Fibroblast of lung (primary cell): ENCODE data around the gene OAF. TPM values are rescaled to one million over a fixed set of nuclear protein-coding genes. Genes with fewer than 3 reads are reported as not detected.

Source experiments
- DNase-seq, 2 donors: peaks; one replicate each; pipeline versions ENCODE4 v3.0.0 to v3.0.0-alpha.2; 2010; ENCODE audit warnings: low read depth in 2 of 2
- H2AFZ ChIP-seq: 2 replicates; pipeline ENCODE4 v1.5.1; 2012; ENCODE audit warnings: low read length, control low read depth, inconsistent platforms
- H3K27ac ChIP-seq: 2 replicates; pipeline ENCODE4 v1.5.1; 2011; ENCODE audit warnings: low read length, control low read depth; ENCODE audit not compliant: insufficient read depth
- H3K27me3 ChIP-seq: 2 replicates; pipeline ENCODE4 v1.5.1; 2011; ENCODE audit warnings: mild to moderate bottlenecking, low read length; ENCODE audit not compliant: control insufficient read depth, insufficient read depth
- H3K36me3 ChIP-seq: 2 replicates; pipeline ENCODE4 v1.5.1; 2011; ENCODE audit warnings: low read length; ENCODE audit not compliant: control insufficient read depth, insufficient read depth
- H3K4me1 ChIP-seq: 2 replicates; pipeline ENCODE4 v1.5.1; 2011; ENCODE audit warnings: low read length; ENCODE audit not compliant: control insufficient read depth, insufficient read depth; ENCODE audit errors: extremely low read depth
- H3K4me2 ChIP-seq: 2 replicates; pipeline ENCODE4 v1.5.1; 2011; ENCODE audit warnings: low read length, control low read depth; ENCODE audit not compliant: insufficient read depth; ENCODE audit errors: extremely low read depth
- H3K4me3 ChIP-seq, 4 experiments: fragments of 200-600 bp in 1 of 4; sonication (generic) in 1 of 4; replicated peaks in 1 of 4; 2 replicates each; pipeline ENCODE4 v1.5.1; 2011 to 2016; ENCODE audit warnings: low read length in 4 of 4, low read depth in 3 of 4, mild to moderate bottlenecking in 3 of 4, control low read depth in 2 of 4, inconsistent platforms in 1 of 4, mixed read lengths in 1 of 4; ENCODE audit not compliant: insufficient read depth in 1 of 4; ENCODE audit errors: control extremely low read depth in 1 of 4
- H3K79me2 ChIP-seq: 2 replicates; pipeline ENCODE4 v1.5.1; 2012; ENCODE audit warnings: mild to moderate bottlenecking, low read length, inconsistent platforms; ENCODE audit not compliant: control insufficient read depth, insufficient read depth
- H3K9ac ChIP-seq: 2 replicates; pipeline ENCODE4 v1.5.1; 2011; ENCODE audit warnings: mild to moderate bottlenecking, low read length, control low read depth; ENCODE audit not compliant: insufficient read depth
- H3K9me3 ChIP-seq: 2 replicates; pipeline ENCODE4 v1.5.1; 2012; ENCODE audit warnings: low read depth, low read length; ENCODE audit not compliant: control insufficient read depth, insufficient read depth
- H4K20me1 ChIP-seq: 2 replicates; pipeline ENCODE4 v1.5.1; 2011; ENCODE audit warnings: low read length; ENCODE audit not compliant: control insufficient read depth, insufficient read depth; ENCODE audit errors: extremely low read depth
- CTCF ChIP-seq, 2 donors: IDR thresholded peaks in 1 of 2; conservative IDR thresholded peaks in 1 of 2; 1 replicate in 1 of 2; 2 replicates in 1 of 2; pipeline ENCODE4 v1.5.1; 2011 to 2012; ENCODE audit warnings: low read length in 2 of 2, control low read depth in 1 of 2, inconsistent platforms in 1 of 2, low read depth in 1 of 2, mild to moderate bottlenecking in 1 of 2
- EZH2 ChIP-seq: IDR thresholded peaks from 2 replicates; pipeline ENCODE4 v1.5.1; 2012; ENCODE audit warnings: low read length, control low read depth, mild to moderate bottlenecking; ENCODE audit errors: missing control alignments
- polyA plus RNA-seq, 2 donors: library from polyadenylated mRNA; depleted of rRNA in 1 of 2; stranded (reverse) in 1 of 2; unstranded in 1 of 2; fragments of >200 nt; gene quantifications; 2 replicates each; pipeline ENCODE4 v1.2.1, GENCODE V29; 2011 to 2012; ENCODE audit warnings: missing spikeins in 1 of 2
- total RNA-seq: library from RNA; depleted of rRNA; stranded (reverse); fragments of >200 nt; gene quantifications from 2 replicates; pipeline ENCODE4 v1.2.1, GENCODE V29; 2014

Gene OAF
- total and polyA plus RNA-seq, 2 donors (not counting 1 experiment from before 2014, with no cell fraction given) = 20.0 to 22.7 TPM

GRCh38 chr11:120207512-120207911 lies 3.3 kb upstream of the OAF start:
- no peaks in the 10 kb centered on the region for H3K9me3 ChIP-seq
- TF ChIP-seq EZH2 (no peak), CTCF (conservative IDR thresholded peaks at IDR 0.05 in 1 of 2, IDR thresholded peaks at IDR 0.05 in 1 of 2; ENCODE audit: low read depth in 1 of 2, low read length in 2 of 2) (no peak)
- peaks cover 11% of the 10 kb centered on the region for H3K79me2 ChIP-seq
- H3K4me1 ChIP-seq = peaks cover 13% of the 10 kb centered on the region
- H3K9ac ChIP-seq = no peak overlapping the region
- no peak overlapping the region for H3K4me3 ChIP-seq
- DNase-seq = peak in 1 of 2 donors; percentile 24
- H4K20me1 ChIP-seq = no peaks in the 10 kb centered on the region
- H3K4me2 ChIP-seq = no peak overlapping the region
- no peaks in the 10 kb centered on the region for H3K36me3 ChIP-seq
- no peaks in the 10 kb centered on the region for H3K27me3 ChIP-seq
- H2AFZ ChIP-seq = no peak overlapping the region
- H3K27ac ChIP-seq = no peak overlapping the region

- Histone ChIP-seq H3K4me1 (peaks cover 15% of the 10 kb centered on the region), H3K4me2 (no peak overlapping the region), H4K20me1 (no peaks in the 10 kb centered on the region), H2AFZ (no peak overlapping the region), H3K9me3 (no peaks in the 10 kb centered on the region), H3K4me3 (no peak overlapping the region), H3K27ac (no peak overlapping the region), H3K36me3 (no peaks in the 10 kb centered on the region), H3K27me3 (no peaks in the 10 kb centered on the region), H3K9ac (no peak overlapping the region), H3K79me2 (peaks cover 16% of the 10 kb centered on the region)
- DNase-seq = peak in 1 of 2 donors; percentile 43
- no peak for TF ChIP-seq CTCF (conservative IDR thresholded peaks at IDR 0.05 in 1 of 2, IDR thresholded peaks at IDR 0.05 in 1 of 2; ENCODE audit: low read depth in 1 of 2, low read length in 2 of 2)
- no peak for TF ChIP-seq EZH2
Measured at GRCh38 chr11:120208001-120208441, 2.8 kb upstream of the OAF start.

GRCh38 chr11:120208777-120209176 lies 2.1 kb upstream of the OAF start:
- no peak overlapping the region for H2AFZ ChIP-seq
- H3K9me3 ChIP-seq = no peaks in the 10 kb centered on the region

More at GRCh38 chr11:120208777-120209176, 2.1 kb upstream of the OAF start:
- Histone ChIP-seq H3K9ac (no peak overlapping the region), H3K27me3 (no peaks in the 10 kb centered on the region), H3K79me2 (peaks cover 23% of the 10 kb centered on the region), H3K27ac (no peak overlapping the region), H4K20me1 (no peaks in the 10 kb centered on the region), H3K4me3 (no peak overlapping the region), H3K4me1 (peaks cover 15% of the 10 kb centered on the region), H3K4me2 (no peak overlapping the region), H3K36me3 (no peaks in the 10 kb centered on the region)
- TF ChIP-seq EZH2 = no peak
- no peak for TF ChIP-seq CTCF (conservative IDR thresholded peaks at IDR 0.05 in 1 of 2, IDR thresholded peaks at IDR 0.05 in 1 of 2; ENCODE audit: low read depth in 1 of 2, low read length in 2 of 2)
- DNase-seq = peak; percentile 74 to 79
